GM04504 (cell line): Measurements from ENCODE around the gene ETFB.
"Not testable (repeated sequence)": the region's sequence is repeated elsewhere in the genome, so short reads cannot be mapped to it uniquely, and the experiment has no call there.

Experiments used
- DNase-seq: peaks from one replicate; pipeline ENCODE4 v3.0.0-alpha.2; 2012; ENCODE audit warnings: low read depth

The ETFB gene

GRCh38 chr19:51365965-51366388, at the start of gene ETFB:
Gene ETFB (minus strand): TSS chr19:51366388. CDS start chr19:51366326, 62 bp downstream.
- no peak for DNase-seq

- DNase-seq, result no peak
Measured at GRCh38 chr19:51415187-51415586, 49.0 kb upstream of the ETFB start.

GRCh38 chr19:51410950-51411748, 45.0 kb upstream of the ETFB start:
- no peak for DNase-seq

- no peak for DNase-seq
Measured at GRCh38 chr19:51407511-51408131, 41.4 kb upstream of the ETFB start.

- no peak for DNase-seq
Measured at GRCh38 chr19:51402117-51402516, 35.9 kb upstream of the ETFB start.

GRCh38 chr19:51399936-51400335, 33.7 kb upstream of the ETFB start:
- DNase-seq, result not testable (repeated sequence)

- no peak for DNase-seq
Measured at GRCh38 chr19:51399231-51399630, 33.0 kb upstream of the ETFB start.

- no peak for DNase-seq
Measured at GRCh38 chr19:51398096-51398704, 32.0 kb upstream of the ETFB start.

- DNase-seq, result not testable (repeated sequence)
Measured at GRCh38 chr19:51397453-51397852, 31.3 kb upstream of the ETFB start.

- DNase-seq, result no peak
Measured at GRCh38 chr19:51396175-51396574, 30.0 kb upstream of the ETFB start.

GRCh38 chr19:51394050-51394836, 28.1 kb upstream of the ETFB start:
- DNase-seq, result peak; percentile 97

GRCh38 chr19:51392701-51393100, 26.5 kb upstream of the ETFB start:
- DNase-seq, result no peak

GRCh38 chr19:51391073-51391611, 25.0 kb upstream of the ETFB start:
- no peak for DNase-seq

- DNase-seq, result no peak
Measured at GRCh38 chr19:51389143-51389542, 23.0 kb upstream of the ETFB start.

GRCh38 chr19:51387924-51388389, 21.8 kb upstream of the ETFB start, which contains the start of gene LIM2:
Gene LIM2 (minus strand): TSS chr19:51387974. CDS start chr19:51387443, 531 bp downstream.
- no peak for DNase-seq

GRCh38 chr19:51386882-51387520, 20.8 kb upstream of the ETFB start:
- no peak for DNase-seq

- DNase-seq, result no peak
Measured at GRCh38 chr19:51382004-51382403, 15.8 kb upstream of the ETFB start.

- DNase-seq, result no peak
Measured at GRCh38 chr19:51380379-51380778, 14.2 kb upstream of the ETFB start.

- DNase-seq, result no peak
Measured at GRCh38 chr19:51377422-51377821, 11.2 kb upstream of the ETFB start.

GRCh38 chr19:51375504-51376221, 9.5 kb upstream of the ETFB start:
- DNase-seq, result no peak
